Esophagus muscularis mucosa (tissue), 4 donors: Measurements from ENCODE around the gene PTPRN. TPM values are rescaled to one million over a fixed set of nuclear protein-coding genes. Genes with fewer than 3 reads are reported as not detected.

Source experiments
- DNase-seq: peaks from one replicate; pipeline ENCODE4 v3.0.0-alpha.2; 2017; ENCODE audit errors: extremely low spot score
- H3K27ac ChIP-seq, 4 donors: fragments of 200-600 bp; sonication (generic); replicated peaks in 1 of 4; 1 replicate in 3 of 4; 2 replicates in 1 of 4; pipeline ENCODE4 v1.5.1; 2016 to 2019; ENCODE audit warnings: mild to moderate bottlenecking in 1 of 4
- H3K27me3 ChIP-seq, 4 donors: fragments of 200-600 bp; sonication (generic); one replicate each; pipeline versions ENCODE4 v1.5.1 to v1.6.0; 2016 to 2019
- H3K36me3 ChIP-seq, 4 donors: fragments of 200-600 bp; sonication (generic); one replicate each; pipeline ENCODE4 v1.5.1; 2016 to 2019
- H3K4me1 ChIP-seq, 4 donors: fragments of 200-600 bp; sonication (generic); one replicate each; pipeline ENCODE4 v1.5.1; 2016 to 2019
- H3K4me3 ChIP-seq, 4 donors: fragments of 200-600 bp; sonication (generic); 1 replicate in 2 of 4; 2 replicates in 2 of 4; pipeline ENCODE4 v1.5.1; 2016 to 2019; ENCODE audit warnings: mild to moderate bottlenecking in 4 of 4, moderate library complexity in 1 of 4
- H3K9me3 ChIP-seq, 4 donors: fragments of 200-600 bp; sonication (generic); 1 replicate in 3 of 4; 2 replicates in 1 of 4; pipeline ENCODE4 v1.5.1; 2016 to 2019
- EP300 ChIP-seq: sonication (generic); formaldehyde crosslinking; IDR thresholded peaks from one replicate; pipeline ENCODE4 v1.6.1; 2017; ENCODE audit warnings: antibody characterized with exemption
- POLR2A ChIP-seq: fragments of 450-650 bp; IDR thresholded peaks from one replicate; pipeline ENCODE4 v1.6.1; 2017; ENCODE audit warnings: antibody characterized with exemption, moderate library complexity, mild to moderate bottlenecking, low read depth
- POLR2AphosphoS5 ChIP-seq, 2 donors: sonication (generic); formaldehyde crosslinking; IDR thresholded peaks; one replicate each; pipeline ENCODE4 v1.6.1; 2017; ENCODE audit warnings: antibody characterized with exemption in 2 of 2
- WGBS: methylation state at CpG from one replicate; pipeline ENCODE4 v1.1.5; 2018; 5-methylcytosine and 5-hydroxymethylcytosine counted together
- intact Hi-C: fragments of 100-400 bp; cut with DNase I; formaldehyde crosslinking; loops from one replicate; pipeline ENCODE4 v1.15.1; 2023
- total RNA-seq, 4 donors: library from RNA; depleted of rRNA; stranded (reverse); fragments of >200 nt; gene quantifications; one replicate each; pipeline versions ENCODE4 v1.1.0 to v1.2.1, GENCODE V29; 2016
- TF ChIP-seq, protein P1 (sequence below), 3 experiments: fragments of 200-600 bp in 2 of 3; fragments of 450-650 bp in 1 of 3; sonication (generic) in 2 of 3; IDR thresholded peaks; one replicate each; pipeline ENCODE4 v1.5.1; 2017 to 2019; ENCODE audit warnings: antibody characterized with exemption in 3 of 3, mild to moderate bottlenecking in 2 of 3, moderate library complexity in 1 of 3

The PTPRN gene
- total RNA-seq, 4 donors from 2014 or later = 2.1 to 6.6 (median 4.1) TPM

DNA sequence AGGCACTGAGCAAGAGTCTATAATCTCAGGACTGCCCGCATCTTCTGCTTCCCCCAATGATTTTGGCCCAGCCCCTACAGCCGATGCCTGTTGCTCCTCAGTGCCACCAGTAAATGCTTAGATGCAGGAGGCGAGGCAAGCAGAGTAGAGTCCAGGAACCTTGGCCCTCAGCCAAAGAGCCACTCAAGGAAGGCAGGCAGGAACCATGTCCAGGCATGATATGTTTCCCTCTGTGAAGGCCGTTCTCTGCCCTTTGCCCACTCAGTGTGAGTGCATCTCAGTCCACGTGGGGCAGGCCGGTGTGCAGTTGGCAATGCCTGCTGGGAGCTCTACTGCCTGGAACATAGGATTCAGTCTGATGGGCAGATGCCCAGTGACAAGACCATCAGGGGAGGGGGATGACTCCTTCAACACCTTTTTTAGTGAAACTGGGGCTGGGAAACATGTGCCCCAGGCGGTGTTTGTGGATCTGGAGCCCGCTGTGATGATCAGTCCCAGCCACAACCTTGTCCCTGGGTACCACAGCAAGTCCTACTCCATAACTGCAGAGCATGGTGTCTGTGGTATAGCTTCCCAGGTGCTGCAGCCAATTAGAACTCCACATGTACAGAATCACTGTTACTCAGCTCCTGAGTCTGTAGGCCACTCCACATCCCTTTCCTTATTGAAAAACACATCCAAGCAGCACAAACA is 39.7 kb downstream of the PTPRN start:
- DNase-seq = no peak
- TF ChIP-seq POLR2AphosphoS5 (IDR thresholded peaks at IDR 0.05) = no peak
- Histone ChIP-seq H3K27me3 (no peaks in the 10 kb centered on the region), H3K9me3 (no peaks in the 10 kb centered on the region), H3K4me1 (peaks cover 8 to 9% (median 8%) of the 10 kb centered on the region in 4 donors), H3K27ac (no peak overlapping the region), H3K4me3 (no peak overlapping the region), H3K36me3 (no peaks in the 10 kb centered on the region)
- WGBS = 55% methylated on average over 6 of the region's 8 CpGs
- intact Hi-C loops = no loop called here

DNA sequence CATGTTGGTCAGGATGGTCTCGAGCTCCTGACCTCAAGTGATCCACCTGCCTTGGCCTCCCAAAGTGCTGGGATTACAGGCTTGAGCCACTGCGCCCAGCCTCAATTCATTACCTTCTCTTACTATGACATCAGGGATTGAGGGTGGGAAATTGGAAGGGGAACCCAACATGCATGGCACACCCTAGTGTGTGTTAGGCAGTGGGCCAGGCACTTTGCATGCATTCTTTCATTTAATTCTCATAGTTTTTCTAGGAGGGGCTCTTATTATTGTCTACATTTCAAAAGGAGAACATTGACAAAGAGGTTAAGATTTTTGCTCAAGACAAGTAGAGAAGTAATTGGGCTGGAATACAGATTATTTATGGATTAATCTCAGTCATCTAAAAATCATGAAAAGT is 40.9 kb downstream of the PTPRN start:
- no peak overlapping the region for H3K27ac ChIP-seq
- no peaks in the 10 kb centered on the region for H3K27me3 ChIP-seq
- H3K4me3 ChIP-seq = no peak overlapping the region
- TF ChIP-seq EP300 (no peak), POLR2AphosphoS5 (IDR thresholded peaks at IDR 0.05) (no peak), POLR2A (no peak)
- TF ChIP-seq, protein P1, sequence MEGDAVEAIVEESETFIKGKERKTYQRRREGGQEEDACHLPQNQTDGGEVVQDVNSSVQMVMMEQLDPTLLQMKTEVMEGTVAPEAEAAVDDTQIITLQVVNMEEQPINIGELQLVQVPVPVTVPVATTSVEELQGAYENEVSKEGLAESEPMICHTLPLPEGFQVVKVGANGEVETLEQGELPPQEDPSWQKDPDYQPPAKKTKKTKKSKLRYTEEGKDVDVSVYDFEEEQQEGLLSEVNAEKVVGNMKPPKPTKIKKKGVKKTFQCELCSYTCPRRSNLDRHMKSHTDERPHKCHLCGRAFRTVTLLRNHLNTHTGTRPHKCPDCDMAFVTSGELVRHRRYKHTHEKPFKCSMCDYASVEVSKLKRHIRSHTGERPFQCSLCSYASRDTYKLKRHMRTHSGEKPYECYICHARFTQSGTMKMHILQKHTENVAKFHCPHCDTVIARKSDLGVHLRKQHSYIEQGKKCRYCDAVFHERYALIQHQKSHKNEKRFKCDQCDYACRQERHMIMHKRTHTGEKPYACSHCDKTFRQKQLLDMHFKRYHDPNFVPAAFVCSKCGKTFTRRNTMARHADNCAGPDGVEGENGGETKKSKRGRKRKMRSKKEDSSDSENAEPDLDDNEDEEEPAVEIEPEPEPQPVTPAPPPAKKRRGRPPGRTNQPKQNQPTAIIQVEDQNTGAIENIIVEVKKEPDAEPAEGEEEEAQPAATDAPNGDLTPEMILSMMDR (IDR thresholded peaks at IDR 0.05) = no peak
- DNase-seq = no peak
- intact Hi-C loops = no loop called here
- 90% methylated on average over 2 of the region's 2 CpGs for WGBS
- no peaks in the 10 kb centered on the region for H3K9me3 ChIP-seq
- no peaks in the 10 kb centered on the region for H3K36me3 ChIP-seq
- H3K4me1 ChIP-seq = no peaks in the 10 kb centered on the region

DNA sequence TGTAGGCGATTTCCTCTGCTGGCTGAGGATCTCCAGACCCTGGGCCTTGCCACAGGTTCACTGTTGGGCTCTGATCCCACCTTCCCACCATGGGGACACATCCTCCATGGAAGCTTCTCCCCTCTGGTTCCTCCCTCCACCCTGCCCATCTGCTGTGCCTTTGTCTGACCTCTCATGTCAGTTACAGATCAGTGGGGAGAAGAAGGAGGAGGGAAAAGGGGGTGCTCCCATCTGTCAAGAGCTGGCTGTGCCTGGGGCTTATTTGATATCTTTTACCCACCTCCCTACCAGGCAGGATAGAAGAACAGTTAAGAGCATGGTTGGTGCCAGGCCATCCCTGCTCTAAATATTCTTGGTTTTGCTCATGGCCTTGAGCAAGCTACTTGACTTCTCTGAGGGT is 42.3 kb downstream of the PTPRN start:
- intact Hi-C loops = no loop called here
- Histone ChIP-seq H3K4me3 (no peak overlapping the region), H3K36me3 (no peaks in the 10 kb centered on the region), H3K27me3 (peaks cover 0 to 5% (median 0%) of the 10 kb centered on the region in 4 donors), H3K9me3 (no peaks in the 10 kb centered on the region), H3K27ac (no peak overlapping the region), H3K4me1 (no peaks in the 10 kb centered on the region)
- WGBS = 100% methylated on average over 1 of the region's 1 CpG
- TF ChIP-seq EP300 = no peak
- no peak for TF ChIP-seq POLR2AphosphoS5 (IDR thresholded peaks at IDR 0.05)
- no peak for TF ChIP-seq POLR2A
- TF ChIP-seq, protein P1 (IDR thresholded peaks at IDR 0.05) = no peak
- no peak for DNase-seq

DNA sequence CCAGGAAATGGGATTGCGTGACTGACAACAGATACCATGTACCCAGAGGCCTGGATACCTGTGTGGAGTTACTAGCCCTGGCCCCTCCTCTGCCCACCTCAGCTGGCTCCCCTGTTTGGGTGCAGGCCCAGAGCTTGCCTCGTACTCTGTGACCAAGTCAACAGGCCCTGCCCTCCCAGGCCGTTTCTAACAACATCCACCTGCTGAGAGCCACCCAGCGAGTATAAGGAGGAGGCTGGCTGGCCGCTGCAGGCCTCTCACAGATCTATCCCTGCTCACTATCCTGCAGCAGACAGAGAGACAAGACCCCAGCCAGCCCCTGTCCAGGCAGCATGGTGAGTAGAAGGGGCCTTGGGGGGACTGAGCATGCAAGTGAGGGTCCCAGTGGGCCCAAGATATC is 43.0 kb downstream of the PTPRN start:
- H3K4me3 ChIP-seq = no peak overlapping the region

More for the DNA sequence above, 43.0 kb downstream of the PTPRN start:
- 83% methylated on average over 4 of the region's 5 CpGs for WGBS
- Histone ChIP-seq H3K4me1 (no peaks in the 10 kb centered on the region), H3K36me3 (no peaks in the 10 kb centered on the region), H3K27me3 (peaks cover 0 to 11% (median 0%) of the 10 kb centered on the region in 4 donors), H3K9me3 (no peaks in the 10 kb centered on the region), H3K27ac (no peak overlapping the region)
- intact Hi-C loops = no loop called here
- DNase-seq = no peak
- TF ChIP-seq EP300 (no peak), POLR2A (no peak), POLR2AphosphoS5 (IDR thresholded peaks at IDR 0.05) (no peak)
- TF ChIP-seq, protein P1 (IDR thresholded peaks at IDR 0.05) = no peak
